IMR-90 (cell line): ENCODE results near the gene IGSF9B. TPM values are rescaled to one million over a fixed set of nuclear protein-coding genes. Genes with fewer than 3 reads are reported as not detected.

Experiments
- ATAC-seq: fragments of 200-7000 bp; cut with Tn5 transposase; 2 replicates; pipeline ENCODE4 v1.9.1; 2020; ENCODE audit warnings: low read depth, mild to moderate bottlenecking, moderate library complexity
- BruUV-seq: library from RNA; stranded (reverse); fragments of 400-500 nt; replicated peaks from 2 replicates; lab custom pipeline; 2021; lab: Mats Ljungman, UMichigan
- CTCF ChIA-PET: fragments of 300-600 bp; formaldehyde crosslinking; extraction: SDS; loops from one replicate; lab custom pipeline; 2021; ENCODE audit warnings: antibody characterized with exemption; lab: Yijun Ruan, JAX
- POLR2A ChIA-PET: fragments of 300-600 bp; sonication (Branson Sonifier 250); formaldehyde crosslinking; loops from one replicate; lab custom pipeline; 2022; ENCODE audit warnings: antibody characterized with exemption; ENCODE audit not compliant: unreplicated experiment; lab: Charles Lee
- DNase-seq: peaks from one replicate; pipeline ENCODE4 v3.0.0; 2013
- H2AFZ ChIP-seq: replicated peaks from 2 replicates; pipeline ENCODE3; 2013; ENCODE audit warnings: low read length, mild to moderate bottlenecking; ENCODE audit not compliant: poor library complexity
- H2AK5ac ChIP-seq: 2 replicates; pipeline ENCODE4 v1.6.1; 2013; ENCODE audit warnings: low read depth, low read length, inconsistent platforms
- H2AK9ac ChIP-seq: replicated peaks from 2 replicates; pipeline ENCODE3; 2013; ENCODE audit warnings: mild to moderate bottlenecking, low read depth, low read length, moderate library complexity; ENCODE audit not compliant: poor library complexity
- H2BK120ac ChIP-seq: 2 replicates; pipeline ENCODE4 v1.6.1; 2013; ENCODE audit warnings: low read depth, low read length, inconsistent platforms
- H2BK15ac ChIP-seq: 3 replicates; pipeline ENCODE4 v1.6.1; 2013; ENCODE audit warnings: low read depth, low read length, inconsistent platforms
- H2BK20ac ChIP-seq: 2 replicates; pipeline ENCODE4 v1.6.1; 2013; ENCODE audit warnings: low read depth, mild to moderate bottlenecking, inconsistent platforms, low read length, moderate library complexity
- H2BK5ac ChIP-seq: 2 replicates; pipeline ENCODE4 v1.6.1; 2013; ENCODE audit warnings: mild to moderate bottlenecking, low read depth, low read length, inconsistent platforms; ENCODE audit not compliant: poor library complexity, severe bottlenecking
- H3K14ac ChIP-seq: replicated peaks from 2 replicates; pipeline ENCODE4 v1.6.1; 2013; ENCODE audit warnings: low read depth, low read length, inconsistent platforms
- H3K18ac ChIP-seq: 2 replicates; pipeline ENCODE4 v1.6.1; 2013; ENCODE audit warnings: low read depth, low read length, control low read depth
- H3K23ac ChIP-seq: 2 replicates; pipeline ENCODE4 v1.6.1; 2013; ENCODE audit warnings: low read depth, low read length, inconsistent platforms
- H3K27ac ChIP-seq: 2 replicates; pipeline ENCODE4 v1.5.1; 2013; ENCODE audit warnings: mild to moderate bottlenecking, control low read depth, low read length; ENCODE audit not compliant: insufficient read depth
- H3K27me3 ChIP-seq: 2 replicates; pipeline ENCODE4 v1.6.1; 2013; ENCODE audit warnings: low read length; ENCODE audit not compliant: control insufficient read depth, insufficient read depth
- H3K36me3 ChIP-seq: 2 replicates; pipeline ENCODE4 v1.6.1; 2013; ENCODE audit warnings: low read length, mixed read lengths; ENCODE audit not compliant: control insufficient read depth, insufficient read depth
- H3K4ac ChIP-seq: 2 replicates; pipeline ENCODE4 v1.6.1; 2013; ENCODE audit warnings: low read depth, low read length, inconsistent platforms
- H3K4me1 ChIP-seq: 2 replicates; pipeline ENCODE4 v1.6.1; 2013; ENCODE audit warnings: low read length, mixed read lengths; ENCODE audit not compliant: control insufficient read depth, insufficient read depth
- H3K4me2 ChIP-seq: 2 replicates; pipeline ENCODE4 v1.6.1; 2013; ENCODE audit warnings: low read depth, mild to moderate bottlenecking, control low read depth, low read length, moderate library complexity
- H3K4me3 ChIP-seq: 2 replicates; pipeline ENCODE4 v1.5.1; 2013; ENCODE audit warnings: low read depth, mild to moderate bottlenecking, control low read depth, low read length, moderate library complexity; ENCODE audit not compliant: insufficient read depth
- H3K56ac ChIP-seq: 2 replicates; pipeline ENCODE4 v1.6.1; 2013; ENCODE audit warnings: low read length, inconsistent platforms; ENCODE audit not compliant: insufficient read depth; ENCODE audit errors: extremely low read depth
- H3K79me1 ChIP-seq, 2 experiments: 2 replicates each; pipeline ENCODE4 v1.6.1; 2013; ENCODE audit warnings: low read length in 2 of 2, inconsistent platforms in 1 of 2, low read depth in 1 of 2
- H3K9ac ChIP-seq: 2 replicates; pipeline ENCODE4 v1.6.1; 2013; ENCODE audit warnings: low read depth, low read length, control low read depth
- H3K9me1 ChIP-seq: 2 replicates; pipeline ENCODE4 v1.6.1; 2013; ENCODE audit warnings: low read length, inconsistent platforms; ENCODE audit not compliant: insufficient read depth
- H3K9me3 ChIP-seq: 2 replicates; pipeline ENCODE4 v1.6.1; 2013; ENCODE audit warnings: low read length; ENCODE audit not compliant: control insufficient read depth, insufficient read depth
- H4K20me1 ChIP-seq: 2 replicates; pipeline ENCODE4 v1.6.1; 2013; ENCODE audit warnings: low read length, inconsistent platforms; ENCODE audit not compliant: insufficient read depth
- H4K5ac ChIP-seq: 2 replicates; pipeline ENCODE4 v1.6.1; 2013; ENCODE audit warnings: mild to moderate bottlenecking, low read depth, low read length, control low read depth
- H4K8ac ChIP-seq, 2 experiments: 2 replicates each; pipeline ENCODE4 v1.6.1; 2013; ENCODE audit warnings: low read depth in 2 of 2, low read length in 2 of 2, control low read depth in 1 of 2, inconsistent platforms in 1 of 2
- H4K91ac ChIP-seq: 2 replicates; pipeline ENCODE4 v1.6.1; 2013; ENCODE audit warnings: low read depth, low read length, inconsistent platforms; ENCODE audit not compliant: insufficient read depth
- BHLHE40 ChIP-seq: fragments of 150-350 bp; IDR thresholded peaks from 2 replicates; pipeline ENCODE4 v1.6.1; 2016; ENCODE audit warnings: mild to moderate bottlenecking, low read depth, low read length
- CEBPB ChIP-seq: IDR thresholded peaks from 2 replicates; pipeline ENCODE4 v1.6.1; 2012; ENCODE audit warnings: low read depth, low read length, improper control_type of control experiment
- CHD1 ChIP-seq: IDR thresholded peaks from 2 replicates; pipeline ENCODE4 v1.6.1; 2012; ENCODE audit warnings: low read depth, low read length, improper control_type of control experiment
- CTCF ChIP-seq: conservative IDR thresholded peaks from 2 replicates; pipeline ENCODE4 v1.5.1; 2012; ENCODE audit warnings: mild to moderate bottlenecking, low read depth, low read length, improper control_type of control experiment
- ELK1 ChIP-seq: fragments of 150-350 bp; IDR thresholded peaks from 2 replicates; pipeline ENCODE4 v1.6.1; 2016; ENCODE audit warnings: low read depth, mild to moderate bottlenecking, low read length, moderate library complexity, borderline replicate concordance
- FOS ChIP-seq: fragments of 150-350 bp; IDR thresholded peaks from 2 replicates; pipeline ENCODE4 v1.6.1; 2016; ENCODE audit warnings: low read depth, low read length
- MAFK ChIP-seq: IDR thresholded peaks from 2 replicates; pipeline ENCODE4 v1.6.1; 2012; ENCODE audit warnings: low read depth, low read length, improper control_type of control experiment
- MAZ ChIP-seq: IDR thresholded peaks from 2 replicates; pipeline ENCODE4 v1.6.1; 2012; ENCODE audit warnings: low read depth, mild to moderate bottlenecking, low read length, improper control_type of control experiment, moderate library complexity, borderline replicate concordance
- MXI1 ChIP-seq: IDR thresholded peaks from 2 replicates; pipeline ENCODE4 v1.6.1; 2012; ENCODE audit warnings: low read depth, mild to moderate bottlenecking, low read length, moderate library complexity, borderline replicate concordance
- NFE2L2 ChIP-seq: fragments of 150-350 bp; IDR thresholded peaks from 2 replicates; pipeline ENCODE4 v1.6.1; 2016; ENCODE audit warnings: low read depth, mild to moderate bottlenecking, low read length
- POLR2A ChIP-seq: IDR thresholded peaks from 2 replicates; pipeline ENCODE4 v1.6.1; 2012; ENCODE audit warnings: mild to moderate bottlenecking, low read depth, low read length
- RAD21 ChIP-seq: IDR thresholded peaks from 2 replicates; pipeline ENCODE4 v1.6.1; 2012; ENCODE audit warnings: low read length, improper control_type of control experiment
- RCOR1 ChIP-seq: IDR thresholded peaks from 2 replicates; pipeline ENCODE4 v1.6.1; 2012; ENCODE audit warnings: mild to moderate bottlenecking, low read length, improper control_type of control experiment; ENCODE audit not compliant: insufficient replicate concordance
- RFX5 ChIP-seq: IDR thresholded peaks from 2 replicates; pipeline ENCODE4 v1.8.0; 2012; ENCODE audit warnings: low read depth, mild to moderate bottlenecking, low read length, moderate library complexity
- SMC3 ChIP-seq: fragments of 150-350 bp; IDR thresholded peaks from 2 replicates; pipeline ENCODE4 v1.6.1; 2016; ENCODE audit warnings: low read depth, mild to moderate bottlenecking, antibody characterized with exemption, low read length, moderate library complexity
- USF2 ChIP-seq: fragments of 150-350 bp; IDR thresholded peaks from 2 replicates; pipeline ENCODE4 v1.6.1; 2017; ENCODE audit warnings: mild to moderate bottlenecking, antibody characterized with exemption, low read length, low read depth
- WGBS, 2 experiments: methylation state at CpG; one replicate each; pipeline versions ENCODE4 v1.1.5 to v1.1.7; 2013; ENCODE audit warnings: missing lambda C conversion rate in 2 of 2; ENCODE audit not compliant: insufficient read length in 1 of 2; ENCODE audit errors: extremely low coverage in 2 of 2; 5-methylcytosine and 5-hydroxymethylcytosine counted together
- dilution Hi-C: fragments of 300-500 bp; cut with HindIII; formaldehyde crosslinking; loops from one replicate; pipeline ENCODE4 v1.14.3; 2018; ENCODE audit warnings: low sequenced_read_pairs; ENCODE audit not compliant: unreplicated experiment
- in situ Hi-C: fragments of 300-500 bp; cut with MboI; formaldehyde crosslinking; loops from 3 replicates; pipeline ENCODE4 v1.14.3; 2019; ENCODE audit warnings: low sequenced_read_pairs, inconsistent platforms, mixed read lengths
- intact Hi-C: fragments of 100-400 bp; cut with micrococcal nuclease; formaldehyde crosslinking; loops from 2 replicates; pipeline ENCODE4 v1.10.0; 2022
- polyA plus RNA-seq, 3 experiments: library from polyadenylated mRNA; depleted of rRNA; stranded (reverse); fragments of >200 nt; gene quantifications; 2 replicates each; pipeline ENCODE4 v1.2.3, GENCODE V29; 2012; ENCODE audit warnings: low replicate concordance in 1 of 3
- total RNA-seq: library from RNA; depleted of rRNA; stranded (reverse); fragments of >200 nt; gene quantifications from 2 replicates; pipeline ENCODE4 v1.2.3, GENCODE V29; 2012

The IGSF9B gene
- total and polyA plus RNA-seq, 2 of the 4 experiments (the other 2 are of a cell fraction), result under 0.01 to 0.10 TPM

GRCh38 chr11:134004496-134005172, 47.9 kb upstream of the IGSF9B start:
- no peak overlapping the region for H3K9ac ChIP-seq
- no peaks in the 10 kb centered on the region for H3K9me1 ChIP-seq
- in situ Hi-C loops, result no loop called here
- no peak overlapping the region for H3K4me3 ChIP-seq
- 0 out of 2 replicates have a peak, but pooled peaks cover 2% of the 10 kb centered on the region for H3K9me3 ChIP-seq
- no peak overlapping the region for H4K5ac ChIP-seq
- H2BK5ac ChIP-seq, result no peak overlapping the region
- DNase-seq (no peak), ATAC-seq (no peak)
- H4K20me1 ChIP-seq, result no peaks in the 10 kb centered on the region
- no peak overlapping the region for H4K8ac ChIP-seq
- no peak overlapping the region for H2AK5ac ChIP-seq
- no peak overlapping the region for H2BK20ac ChIP-seq
- no peaks in the 10 kb centered on the region for H3K79me1 ChIP-seq
- ChIA-PET POLR2A (interaction anchor here (0.6 kb wide), 1 partner anchor 29 kb away, joined by 5 read pairs; no protein-coding TSS in a partner anchor), CTCF (no interaction called here)
- no peaks in the 10 kb centered on the region for H3K4me1 ChIP-seq
- H3K27ac ChIP-seq, result no peak overlapping the region
- TF ChIP-seq BHLHE40 (no peak), CEBPB (no peak), USF2 (no peak), RFX5 (no peak), MXI1 (no peak), ELK1 (no peak), RCOR1 (no peak), MAZ (no peak), CTCF (no peak), RAD21 (no peak), MAFK (no peak), FOS (no peak), SMC3 (no peak), NFE2L2 (no peak), CHD1 (no peak), POLR2A (no peak)
- H2AK9ac ChIP-seq, result no peak overlapping the region
- intact Hi-C loops, result no loop called here
- 10% methylated on average over 2 of the region's 10 CpGs; no CpG with 5 or more reads in 1 of the 2 experiments for WGBS, 2 experiments
- no peak overlapping the region for H3K4me2 ChIP-seq
- H3K27me3 ChIP-seq, result peaks cover 5% of the 10 kb centered on the region
- H3K23ac ChIP-seq, result no peak overlapping the region
- H3K56ac ChIP-seq, result no peak overlapping the region
- no peaks in the 10 kb centered on the region for H3K36me3 ChIP-seq
- no peak overlapping the region for H2BK120ac ChIP-seq
- BruUV-seq, result no TSS peak
- H3K4ac ChIP-seq, result no peak overlapping the region
- H3K18ac ChIP-seq, result no peak overlapping the region
- no peak overlapping the region for H3K14ac ChIP-seq
- H2BK15ac ChIP-seq, result no peak overlapping the region
- dilution Hi-C loops, result no loop called here
- no peak overlapping the region for H2AFZ ChIP-seq
- H4K91ac ChIP-seq, result no peak overlapping the region
